Right lobe of liver (tissue), 6 donors: ENCODE measurements around the gene LZTR1. TPM values are rescaled to one million over a fixed set of nuclear protein-coding genes. Genes with fewer than 3 reads are reported as not detected.

Experiments
- ATAC-seq, 4 donors: fragments of 200-7000 bp; cut with Tn5 transposase; one replicate each; pipeline ENCODE4 v1.9.1; 2020; ENCODE audit warnings: mild to moderate bottlenecking in 4 of 4, moderate library complexity in 4 of 4
- DNase-seq, 3 donors: peaks; one replicate each; pipeline ENCODE4 v3.0.0-alpha.2; 2020
- H3K27ac ChIP-seq, 3 donors: fragments of 200-600 bp; one replicate each; pipeline ENCODE4 v1.8.0; 2022
- H3K27me3 ChIP-seq, 2 donors: fragments of 200-600 bp; one replicate each; pipeline ENCODE4 v1.8.0; 2022
- H3K36me3 ChIP-seq, 4 donors: fragments of 200-600 bp; sonication (generic) in 1 of 4; one replicate each; pipeline versions ENCODE4 v1.5.1 to v1.8.0; 2017 to 2022; ENCODE audit warnings: control low read depth in 1 of 4
- H3K4me1 ChIP-seq, 4 donors: fragments of 200-600 bp; sonication (generic) in 1 of 4; one replicate each; pipeline versions ENCODE4 v1.5.1 to v1.8.0; 2017 to 2022; ENCODE audit warnings: control low read depth in 1 of 4
- H3K4me3 ChIP-seq, 3 donors: fragments of 200-600 bp; one replicate each; pipeline ENCODE4 v1.8.0; 2022
- H3K9me3 ChIP-seq, 4 donors: fragments of 200-600 bp; sonication (generic) in 1 of 4; one replicate each; pipeline versions ENCODE4 v1.5.1 to v1.8.0; 2017 to 2022; ENCODE audit warnings: control low read depth in 1 of 4
- POLR2A ChIP-seq: fragments of 450-650 bp; IDR thresholded peaks from one replicate; pipeline ENCODE4 v1.6.1; 2017; ENCODE audit warnings: antibody characterized with exemption, mild to moderate bottlenecking
- WGBS: methylation state at CpG from one replicate; pipeline ENCODE4 v1.1.6; 2018; ENCODE audit warnings: low coverage, low lambda C conversion rate; ENCODE audit not compliant: insufficient coverage; ENCODE audit errors: missing lambda C conversion rate; 5-methylcytosine and 5-hydroxymethylcytosine counted together
- intact Hi-C, 2 donors: fragments of 100-400 bp; cut with DNase I; formaldehyde crosslinking; loops; one replicate each; pipeline versions ENCODE4 v1.11.2 to v1.14.1; 2022
- total RNA-seq, 6 experiments: library from RNA; depleted of rRNA in 2 of 6; stranded (reverse); fragments of >200 nt in 2 of 6; fragmentation: NEBNext Ultra II Directional in 3 of 6; extraction: Animal tissue kit (Norgen Biotek cat#: 25700) in 3 of 6; gene quantifications; one replicate each; pipeline versions ENCODE4 v1.1.0 to v1.2.4, GENCODE V29; 2016 to 2023
- TF ChIP-seq, protein P1 (sequence below), 4 donors: fragments of 200-600 bp in 3 of 4; fragments of 450-650 bp in 1 of 4; IDR thresholded peaks; one replicate each; pipeline versions ENCODE4 v1.5.1 to v1.8.0; 2016 to 2022; ENCODE audit warnings: antibody characterized with exemption in 4 of 4, mild to moderate bottlenecking in 2 of 4
- donor health status: DM: no; HTN: yes; CAD: no.
- donor health status: DM: no; HTN: no; CAD: no.
- donor health status: DM: no; HTN: no; CAD: no.
- donor health status: DM: no; HTN: yes; CAD: no.
- donor health status: DM: no; HTN: yes; CAD: no.

Gene LZTR1
- total RNA-seq, 6 experiments from 2014 or later: 22.7 to 33.3 (median 27.0) TPM

DNA sequence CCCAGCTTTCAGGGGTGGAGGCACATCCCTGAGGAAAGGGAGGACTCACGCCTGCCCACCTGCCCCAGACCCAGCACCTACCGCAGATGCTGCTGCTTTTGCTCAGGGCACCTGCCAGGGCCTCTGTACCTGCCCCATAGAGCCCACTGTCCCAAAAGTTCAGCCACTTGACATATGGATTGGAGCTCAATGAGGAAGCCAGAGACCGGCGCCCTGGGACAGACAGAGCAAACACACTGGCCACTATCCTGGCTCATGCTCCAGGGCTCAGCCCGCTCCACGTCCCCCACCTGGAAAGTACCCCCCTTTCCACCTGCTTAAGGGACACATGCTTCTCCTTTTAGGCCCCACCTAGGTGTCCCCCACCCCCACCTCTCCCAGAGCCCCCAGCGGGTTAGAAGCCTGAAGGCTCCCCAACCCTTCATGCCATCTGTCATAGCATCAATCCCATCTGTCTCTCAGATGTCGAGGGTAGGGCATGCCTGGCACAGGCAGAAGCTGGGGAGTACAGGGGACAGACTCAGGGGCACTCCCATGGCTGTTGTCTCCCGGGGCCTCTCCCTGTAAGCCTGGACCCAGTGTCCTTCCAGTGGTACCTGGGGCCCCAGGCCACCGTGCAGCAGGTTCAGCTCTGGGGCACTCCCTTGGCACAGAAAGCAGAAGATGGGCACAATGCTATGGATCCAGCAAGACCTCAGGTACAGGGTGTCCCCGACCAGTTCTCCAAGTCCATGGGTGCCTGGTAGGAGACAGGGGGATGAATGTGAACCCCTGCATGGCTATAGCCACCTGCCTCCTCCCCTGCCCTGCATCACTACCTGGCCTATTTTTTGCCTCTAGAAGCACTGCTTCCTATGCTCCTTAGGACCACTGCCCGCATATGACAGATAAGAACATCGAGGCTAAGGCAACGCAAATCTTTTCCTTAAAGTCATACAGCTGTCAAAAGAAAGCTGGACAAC, 30.6 kb downstream of the LZTR1 start:
- Histone ChIP-seq H3K9me3 (no peaks in the 10 kb centered on the region), H3K4me3 (no peak overlapping the region), H3K36me3 (no peaks in the 10 kb centered on the region), H3K27me3 (no peaks in the 10 kb centered on the region), H3K4me1 (peaks cover 0 to 6% (median 0%) of the 10 kb centered on the region in 4 donors), H3K27ac (no peak overlapping the region)
- intact Hi-C loops: no loop called here
- TF ChIP-seq, protein P1, sequence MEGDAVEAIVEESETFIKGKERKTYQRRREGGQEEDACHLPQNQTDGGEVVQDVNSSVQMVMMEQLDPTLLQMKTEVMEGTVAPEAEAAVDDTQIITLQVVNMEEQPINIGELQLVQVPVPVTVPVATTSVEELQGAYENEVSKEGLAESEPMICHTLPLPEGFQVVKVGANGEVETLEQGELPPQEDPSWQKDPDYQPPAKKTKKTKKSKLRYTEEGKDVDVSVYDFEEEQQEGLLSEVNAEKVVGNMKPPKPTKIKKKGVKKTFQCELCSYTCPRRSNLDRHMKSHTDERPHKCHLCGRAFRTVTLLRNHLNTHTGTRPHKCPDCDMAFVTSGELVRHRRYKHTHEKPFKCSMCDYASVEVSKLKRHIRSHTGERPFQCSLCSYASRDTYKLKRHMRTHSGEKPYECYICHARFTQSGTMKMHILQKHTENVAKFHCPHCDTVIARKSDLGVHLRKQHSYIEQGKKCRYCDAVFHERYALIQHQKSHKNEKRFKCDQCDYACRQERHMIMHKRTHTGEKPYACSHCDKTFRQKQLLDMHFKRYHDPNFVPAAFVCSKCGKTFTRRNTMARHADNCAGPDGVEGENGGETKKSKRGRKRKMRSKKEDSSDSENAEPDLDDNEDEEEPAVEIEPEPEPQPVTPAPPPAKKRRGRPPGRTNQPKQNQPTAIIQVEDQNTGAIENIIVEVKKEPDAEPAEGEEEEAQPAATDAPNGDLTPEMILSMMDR (IDR thresholded peaks at IDR 0.05): no peak
- no peak for TF ChIP-seq POLR2A
- 88% methylated on average over 6 of the region's 14 CpGs for WGBS
- no peak for DNase-seq
- no peak for ATAC-seq

DNA sequence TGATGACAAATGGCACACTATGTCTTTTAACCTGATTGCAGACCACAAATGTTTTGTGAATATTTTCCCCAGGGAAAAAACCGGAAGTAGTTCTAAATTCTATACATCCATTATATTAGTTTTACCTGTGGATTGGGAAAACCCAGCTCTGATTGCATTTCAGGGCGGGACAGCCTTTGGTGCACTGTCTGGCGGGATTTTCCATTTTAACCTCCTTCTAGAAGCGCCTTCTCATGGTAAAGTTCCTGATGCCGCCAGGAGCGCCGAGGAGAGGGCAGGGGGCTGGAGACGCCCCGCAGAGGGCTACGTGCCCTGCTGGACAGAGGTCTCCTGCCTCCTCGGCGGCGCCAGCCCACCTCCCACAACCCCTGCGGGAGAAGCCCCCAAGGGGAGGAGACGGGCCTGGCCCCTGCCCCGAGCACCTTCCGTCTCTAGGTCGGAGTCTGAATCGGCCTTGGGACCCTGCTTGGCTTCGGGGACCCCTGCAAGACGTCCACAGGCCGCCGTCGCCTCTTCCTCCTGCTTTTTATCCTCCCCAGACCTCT, 31.6 kb downstream of the LZTR1 start:
- H3K27ac ChIP-seq: peak overlapping the region in 2 of 3 donors; percentile 67 to 68
- ATAC-seq: no peak
- no peaks in the 10 kb centered on the region for H3K27me3 ChIP-seq
- intact Hi-C loops: no loop called here
- H3K9me3 ChIP-seq: no peaks in the 10 kb centered on the region
- no peak for DNase-seq
- H3K4me1 ChIP-seq: peaks cover 0 to 6% (median 0%) of the 10 kb centered on the region in 4 donors
- H3K36me3 ChIP-seq: no peaks in the 10 kb centered on the region
- WGBS: 20% methylated on average over 3 of the region's 24 CpGs
- H3K4me3 ChIP-seq: peak overlapping the region; percentile 30 to 41 (median 33)
- TF ChIP-seq, protein P1 (IDR thresholded peaks at IDR 0.05): no peak
- no peak for TF ChIP-seq POLR2A

DNA sequence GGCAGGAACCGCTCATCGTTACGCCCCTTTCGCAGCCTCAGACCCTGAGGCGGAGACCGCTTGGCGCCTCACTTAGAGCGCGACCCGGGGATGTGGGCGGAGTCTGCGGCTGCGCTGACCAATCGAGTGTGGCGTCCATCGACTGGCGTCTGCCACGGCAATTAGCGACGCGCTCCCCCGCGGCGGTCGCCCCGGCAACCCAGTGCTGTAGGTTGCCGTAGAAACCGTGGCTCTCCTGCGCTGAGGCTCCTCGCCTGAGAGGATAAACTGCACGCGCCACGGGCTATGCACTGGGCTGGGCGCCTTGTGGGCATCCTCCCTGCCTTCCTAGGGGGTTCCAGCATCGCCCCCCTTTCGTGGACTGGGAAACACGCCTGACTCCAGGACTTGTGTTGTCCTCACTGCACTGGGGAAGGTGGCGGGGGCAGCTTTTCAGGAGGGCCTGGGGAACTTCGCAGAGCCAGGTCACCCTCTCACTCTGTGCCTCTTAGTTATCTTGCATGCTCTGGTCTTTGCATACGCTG, 32.2 kb downstream of the LZTR1 start:
- Histone ChIP-seq H3K27ac (peak overlapping the region in 1 of 3 donors; percentile 68), H3K4me3 (peak overlapping the region; percentile 30 to 41 (median 33)), H3K4me1 (peaks cover 0 to 6% (median 0%) of the 10 kb centered on the region in 4 donors), H3K36me3 (no peaks in the 10 kb centered on the region), H3K9me3 (no peaks in the 10 kb centered on the region), H3K27me3 (no peaks in the 10 kb centered on the region)
- TF ChIP-seq, protein P1 (IDR thresholded peaks at IDR 0.05): no peak
- TF ChIP-seq POLR2A: no peak
- DNase-seq (peak; percentile 82 to 87 (median 85)), ATAC-seq (peak; percentile 85 to 94 (median 87))
- intact Hi-C loops: no loop called here
- 4% methylated on average over 10 of the region's 40 CpGs for WGBS

DNA sequence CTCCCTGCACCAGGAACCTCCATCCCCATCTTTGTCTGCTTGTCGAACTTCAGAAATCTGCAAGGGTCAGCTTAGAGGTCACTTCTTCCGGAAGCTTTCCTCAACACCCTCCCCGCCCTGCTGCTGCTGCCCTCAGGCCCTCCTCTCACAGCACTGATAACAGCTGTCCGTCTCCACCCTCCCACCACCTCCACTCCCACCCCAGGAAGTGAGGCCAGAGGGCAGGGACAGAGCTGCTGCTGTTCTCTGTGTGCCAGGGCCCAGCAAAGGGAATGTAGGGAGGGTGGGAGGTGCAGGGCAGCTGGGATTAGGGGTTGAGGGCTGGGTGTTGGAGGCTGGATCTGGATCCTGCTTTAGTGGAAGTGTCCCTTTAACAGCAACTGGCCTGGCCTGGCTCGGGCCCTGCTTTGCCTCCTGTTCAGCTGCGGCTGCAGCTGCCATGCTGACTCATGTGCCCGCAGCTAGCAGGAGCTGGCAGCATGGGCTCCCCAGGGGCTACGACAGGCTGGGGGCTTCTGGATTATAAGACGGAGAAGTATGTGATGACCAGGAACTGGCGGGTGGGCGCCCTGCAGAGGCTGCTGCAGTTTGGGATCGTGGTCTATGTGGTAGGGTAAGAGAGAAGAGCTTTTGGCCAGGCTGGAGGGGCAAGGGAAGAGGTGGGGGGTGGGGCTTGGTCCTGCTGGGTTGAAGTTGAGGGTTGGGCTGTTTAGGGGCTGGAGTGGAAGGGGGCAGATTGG, 32.8 kb downstream of the LZTR1 start, which contains the start of gene P2RX6:
P2RX6 (plus strand) TSS at position 440 of the 740 bp plus-strand sequence; CDS start at position 450, 10 bp downstream.
- no peak for TF ChIP-seq POLR2A
- TF ChIP-seq, protein P1 (IDR thresholded peaks at IDR 0.05): no peak
- Histone ChIP-seq H3K27me3 (no peaks in the 10 kb centered on the region), H3K9me3 (no peaks in the 10 kb centered on the region), H3K36me3 (no peaks in the 10 kb centered on the region), H3K27ac (peak within 1 kb of the TSS in 2 of 3 donors; percentile 67 to 68), H3K4me3 (peak within 1 kb of the TSS; percentile 30 to 41 (median 33)), H3K4me1 (peaks cover 0 to 6% (median 0%) of the 10 kb centered on the region in 4 donors)
- 32% methylated on average over 10 of the region's 12 CpGs for WGBS
- intact Hi-C loops: no loop called here
- peak in 2 of 3 donors; percentile 18 to 52 for DNase-seq
- ATAC-seq: peak; percentile 20 to 47 (median 38)
